Neuron (in vitro differentiated cells): Measurements from ENCODE around the gene MYO1D.

Source experiments
- H2AFZ ChIP-seq: one replicate; pipeline ENCODE4 v1.6.1; 2013; ENCODE audit warnings: low read depth, mild to moderate bottlenecking, inconsistent platforms, low read length, moderate library complexity
- H3K27me3 ChIP-seq: one replicate; pipeline ENCODE4 v1.6.1; 2013; ENCODE audit warnings: low read length; ENCODE audit not compliant: insufficient read depth
- H3K36me3 ChIP-seq: one replicate; pipeline ENCODE4 v1.6.1; 2013; ENCODE audit warnings: low read length; ENCODE audit not compliant: insufficient read depth
- H3K4me1 ChIP-seq: one replicate; pipeline ENCODE4 v1.6.1; 2013; ENCODE audit warnings: low read length; ENCODE audit not compliant: insufficient read depth
- H3K4me3 ChIP-seq: 2 replicates; pipeline ENCODE4 v1.5.1; 2013; ENCODE audit warnings: mild to moderate bottlenecking, low read length, moderate library complexity
- H3K9me3 ChIP-seq: one replicate; pipeline ENCODE4 v1.6.1; 2013; ENCODE audit warnings: low read length

MYO1D gene

DNA sequence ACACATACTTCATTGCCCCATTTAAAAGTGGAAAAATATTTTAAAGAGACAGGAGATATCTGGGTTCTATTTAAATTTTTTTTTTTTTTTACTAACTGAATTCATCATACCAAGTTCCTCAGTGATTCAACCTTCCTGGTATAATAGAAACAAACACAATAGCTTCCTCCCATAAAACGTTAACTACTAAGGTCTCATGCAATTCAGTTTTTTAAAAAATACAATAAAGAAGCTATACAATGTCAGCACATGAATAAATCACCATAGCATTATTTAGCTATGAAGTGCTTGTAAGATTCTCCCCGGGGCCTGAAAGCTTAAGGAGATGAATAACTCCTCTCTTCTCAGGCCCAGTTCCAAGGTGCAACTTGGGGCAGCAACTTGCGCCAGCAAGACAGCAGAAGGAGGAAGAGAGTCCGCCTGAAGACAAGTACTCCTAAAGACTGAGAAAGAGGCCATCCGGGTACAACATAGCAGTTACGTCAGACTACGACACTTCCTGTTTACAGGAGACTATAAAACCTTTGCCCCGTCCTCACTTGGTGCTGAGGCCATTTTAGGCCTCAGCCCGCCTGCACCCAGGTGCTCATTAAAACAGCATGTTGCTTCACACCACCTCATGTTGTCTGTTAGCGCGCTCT lies 81.5 kb downstream of the MYO1D start:
- Histone ChIP-seq H3K27me3 (no peaks in the 10 kb centered on the region), H2AFZ (no peak overlapping the region), H3K36me3 (no peaks in the 10 kb centered on the region), H3K4me3 (no peak overlapping the region), H3K9me3 (no peaks in the 10 kb centered on the region), H3K4me1 (no peaks in the 10 kb centered on the region)

- H3K4me1 ChIP-seq: no peaks in the 10 kb centered on the region
- no peaks in the 10 kb centered on the region for H3K9me3 ChIP-seq
- no peaks in the 10 kb centered on the region for H3K27me3 ChIP-seq
- H3K36me3 ChIP-seq: no peaks in the 10 kb centered on the region
- no peak overlapping the region for H3K4me3 ChIP-seq
- H2AFZ ChIP-seq: no peak overlapping the region
Measured at GRCh38 chr17:32794533-32795246, 82.2 kb downstream of the MYO1D start.

GRCh38 chr17:32793841-32794240 lies 83.1 kb downstream of the MYO1D start:
- H3K36me3 ChIP-seq: no peaks in the 10 kb centered on the region
- no peak overlapping the region for H3K4me3 ChIP-seq
- no peaks in the 10 kb centered on the region for H3K4me1 ChIP-seq
- no peaks in the 10 kb centered on the region for H3K27me3 ChIP-seq
- H3K9me3 ChIP-seq: no peaks in the 10 kb centered on the region
- no peak overlapping the region for H2AFZ ChIP-seq

DNA sequence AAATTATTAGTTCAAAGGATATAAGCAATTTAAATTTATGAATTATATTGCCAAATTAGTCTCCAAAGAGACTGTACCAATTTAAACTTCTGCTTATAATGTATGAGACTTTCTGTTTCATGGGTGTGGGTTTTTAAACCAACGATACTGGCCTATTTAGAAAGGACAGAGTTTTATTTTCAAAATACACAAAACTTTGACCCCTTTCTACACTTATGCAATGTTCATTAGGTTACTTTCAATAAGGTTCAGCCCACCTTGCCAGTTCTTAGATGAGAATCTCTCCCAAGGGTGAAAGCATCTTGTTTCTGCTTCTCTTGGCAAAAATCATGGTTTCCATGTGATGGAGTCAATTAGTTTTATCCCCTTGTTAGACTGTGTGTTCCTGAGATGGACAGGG lies 84.7 kb downstream of the MYO1D start:
- Histone ChIP-seq H3K36me3 (no peaks in the 10 kb centered on the region), H3K4me3 (no peak overlapping the region), H3K4me1 (no peaks in the 10 kb centered on the region), H2AFZ (no peak overlapping the region), H3K27me3 (no peaks in the 10 kb centered on the region), H3K9me3 (no peaks in the 10 kb centered on the region)

DNA sequence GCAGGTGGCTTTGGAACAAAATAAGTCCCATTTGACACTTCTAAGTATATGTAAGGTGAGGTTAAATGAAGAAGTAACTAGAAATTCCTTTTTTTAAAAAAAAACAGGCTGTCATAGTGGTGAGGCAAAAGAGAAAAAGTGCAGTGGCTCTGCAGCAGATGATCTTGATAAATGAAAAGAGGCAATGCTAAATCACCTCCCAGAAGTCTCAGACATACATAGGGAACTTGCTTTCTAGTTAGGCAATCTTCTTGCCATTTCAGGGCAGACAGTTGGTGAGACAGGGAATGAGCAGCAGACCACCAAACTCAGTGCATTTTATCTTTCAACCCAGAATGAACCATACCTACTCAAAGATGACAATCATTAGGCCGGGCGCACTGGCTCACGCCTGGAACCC lies 90.8 kb downstream of the MYO1D start:
- Histone ChIP-seq H3K36me3 (no peaks in the 10 kb centered on the region), H2AFZ (no peak overlapping the region), H3K9me3 (no peaks in the 10 kb centered on the region), H3K27me3 (no peaks in the 10 kb centered on the region), H3K4me3 (no peak overlapping the region), H3K4me1 (no peaks in the 10 kb centered on the region)

- Histone ChIP-seq H3K4me3 (no peak overlapping the region), H2AFZ (no peak overlapping the region), H3K36me3 (no peaks in the 10 kb centered on the region), H3K4me1 (no peaks in the 10 kb centered on the region), H3K27me3 (peaks cover 3% of the 10 kb centered on the region), H3K9me3 (no peaks in the 10 kb centered on the region)
Measured at GRCh38 chr17:32784113-32784512, 92.8 kb downstream of the MYO1D start.

- H3K4me1 ChIP-seq: no peaks in the 10 kb centered on the region
- H3K27me3 ChIP-seq: peaks cover 3% of the 10 kb centered on the region
- no peak overlapping the region for H3K4me3 ChIP-seq
- no peaks in the 10 kb centered on the region for H3K9me3 ChIP-seq
- H3K36me3 ChIP-seq: no peaks in the 10 kb centered on the region
- H2AFZ ChIP-seq: no peak overlapping the region
Measured at GRCh38 chr17:32783602-32784001, 93.3 kb downstream of the MYO1D start.

GRCh38 chr17:32780721-32781120 lies 96.2 kb downstream of the MYO1D start:
- Histone ChIP-seq H3K36me3 (no peaks in the 10 kb centered on the region), H3K27me3 (peaks cover 3% of the 10 kb centered on the region), H3K4me3 (no peak overlapping the region), H3K9me3 (no peaks in the 10 kb centered on the region), H2AFZ (no peak overlapping the region), H3K4me1 (no peaks in the 10 kb centered on the region)

- Histone ChIP-seq H3K4me1 (no peaks in the 10 kb centered on the region), H3K4me3 (no peak overlapping the region), H3K36me3 (no peaks in the 10 kb centered on the region)
Measured at GRCh38 chr17:32777922-32778321, 99.0 kb downstream of the MYO1D start.

DNA sequence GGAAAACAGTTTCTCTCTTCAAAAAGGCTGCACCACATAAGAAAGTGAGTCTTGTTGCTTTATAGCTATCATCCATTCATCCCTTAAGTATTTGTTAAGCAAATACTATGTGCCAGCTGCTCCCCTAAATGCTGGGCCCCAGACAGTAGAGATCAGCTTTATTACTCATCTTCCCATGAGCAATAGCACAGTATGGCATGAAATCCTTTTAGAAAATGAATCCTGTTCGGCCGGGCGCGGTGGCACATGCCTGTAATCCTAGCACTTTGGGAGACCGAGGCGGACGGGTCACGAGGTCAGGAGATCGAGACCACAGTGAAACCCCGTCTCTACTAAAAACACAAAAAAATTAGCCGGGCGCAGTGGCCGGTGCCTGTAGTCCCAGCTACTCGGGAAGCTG lies 99.5 kb downstream of the MYO1D start:
- Histone ChIP-seq H2AFZ (no peak overlapping the region), H3K4me3 (no peak overlapping the region), H3K4me1 (no peaks in the 10 kb centered on the region), H3K36me3 (no peaks in the 10 kb centered on the region), H3K27me3 (peaks cover 3% of the 10 kb centered on the region), H3K9me3 (no peaks in the 10 kb centered on the region)

More at GRCh38 chr17:32777922-32778321, 99.0 kb downstream of the MYO1D start:
- Histone ChIP-seq H3K9me3 (no peaks in the 10 kb centered on the region), H3K27me3 (peaks cover 3% of the 10 kb centered on the region), H2AFZ (no peak overlapping the region)

- no peaks in the 10 kb centered on the region for H3K36me3 ChIP-seq
- H2AFZ ChIP-seq: no peak overlapping the region
- no peaks in the 10 kb centered on the region for H3K27me3 ChIP-seq
- H3K9me3 ChIP-seq: no peaks in the 10 kb centered on the region
- no peak overlapping the region for H3K4me3 ChIP-seq
- no peaks in the 10 kb centered on the region for H3K4me1 ChIP-seq
Measured at GRCh38 chr17:32774695-32775084, 102.2 kb downstream of the MYO1D start.

- H3K9me3 ChIP-seq: no peaks in the 10 kb centered on the region
- no peak overlapping the region for H2AFZ ChIP-seq
- H3K36me3 ChIP-seq: no peaks in the 10 kb centered on the region
- H3K27me3 ChIP-seq: no peaks in the 10 kb centered on the region
- H3K4me3 ChIP-seq: no peak overlapping the region
- no peaks in the 10 kb centered on the region for H3K4me1 ChIP-seq
Measured at GRCh38 chr17:32773856-32774694, 102.8 kb downstream of the MYO1D start.

- Histone ChIP-seq H3K4me3 (no peak overlapping the region), H2AFZ (no peak overlapping the region), H3K36me3 (no peaks in the 10 kb centered on the region), H3K4me1 (no peaks in the 10 kb centered on the region), H3K27me3 (no peaks in the 10 kb centered on the region), H3K9me3 (no peaks in the 10 kb centered on the region)
Measured at GRCh38 chr17:32772453-32773025, 104.4 kb downstream of the MYO1D start.
